GM23248 (cell line): ENCODE measurements around the gene FLRT1.

Source experiments
- EZH2 ChIP-seq: fragments of 200-600 bp; sonication (generic); IDR thresholded peaks from 2 replicates; pipeline ENCODE4 v1.6.1; 2018; ENCODE audit warnings: antibody characterized with exemption, mild to moderate bottlenecking; ENCODE audit not compliant: insufficient read depth, poor library complexity, severe bottlenecking
- EZH2phosphoT487 ChIP-seq: fragments of 200-600 bp; sonication (generic); IDR thresholded peaks from 2 replicates; pipeline ENCODE4 v1.6.1; 2018; ENCODE audit warnings: antibody characterized with exemption, moderate library complexity, mild to moderate bottlenecking, low read depth; ENCODE audit not compliant: insufficient read depth

- TF ChIP-seq EZH2 (no peak), EZH2phosphoT487 (no peak)
Observed at GRCh38 chr11:64052436-64052835, 16.7 kb downstream of the FLRT1 start.
